ENCODE measurements around the gene HTR6.

DNA sequence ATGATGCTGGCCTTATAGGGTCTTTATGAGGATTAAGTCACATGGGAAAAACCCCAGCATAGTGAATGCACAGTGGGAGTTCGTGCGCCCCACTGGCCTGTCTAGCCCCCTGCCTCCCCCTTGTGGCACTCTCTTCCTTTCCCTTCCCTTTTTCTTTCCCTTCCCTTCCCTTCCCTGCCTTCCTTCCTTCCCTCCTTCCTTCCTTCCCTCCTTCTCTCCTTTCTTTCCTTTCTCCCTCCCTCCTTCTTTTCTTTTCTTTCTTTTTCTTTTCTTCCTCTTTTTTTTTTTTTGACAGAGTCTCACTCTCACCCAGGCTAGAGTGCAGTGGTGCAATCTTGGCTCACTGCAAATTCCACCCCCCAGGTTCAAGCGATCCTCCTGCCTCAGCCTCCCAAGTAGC lies 38.6 kb downstream of the HTR6 start:
- no peak for TF ChIP-seq CTCF (IDR thresholded peaks at IDR 0.05; ENCODE audit: poor library complexity, severe bottlenecking)
- TF ChIP-seq, protein P1, sequence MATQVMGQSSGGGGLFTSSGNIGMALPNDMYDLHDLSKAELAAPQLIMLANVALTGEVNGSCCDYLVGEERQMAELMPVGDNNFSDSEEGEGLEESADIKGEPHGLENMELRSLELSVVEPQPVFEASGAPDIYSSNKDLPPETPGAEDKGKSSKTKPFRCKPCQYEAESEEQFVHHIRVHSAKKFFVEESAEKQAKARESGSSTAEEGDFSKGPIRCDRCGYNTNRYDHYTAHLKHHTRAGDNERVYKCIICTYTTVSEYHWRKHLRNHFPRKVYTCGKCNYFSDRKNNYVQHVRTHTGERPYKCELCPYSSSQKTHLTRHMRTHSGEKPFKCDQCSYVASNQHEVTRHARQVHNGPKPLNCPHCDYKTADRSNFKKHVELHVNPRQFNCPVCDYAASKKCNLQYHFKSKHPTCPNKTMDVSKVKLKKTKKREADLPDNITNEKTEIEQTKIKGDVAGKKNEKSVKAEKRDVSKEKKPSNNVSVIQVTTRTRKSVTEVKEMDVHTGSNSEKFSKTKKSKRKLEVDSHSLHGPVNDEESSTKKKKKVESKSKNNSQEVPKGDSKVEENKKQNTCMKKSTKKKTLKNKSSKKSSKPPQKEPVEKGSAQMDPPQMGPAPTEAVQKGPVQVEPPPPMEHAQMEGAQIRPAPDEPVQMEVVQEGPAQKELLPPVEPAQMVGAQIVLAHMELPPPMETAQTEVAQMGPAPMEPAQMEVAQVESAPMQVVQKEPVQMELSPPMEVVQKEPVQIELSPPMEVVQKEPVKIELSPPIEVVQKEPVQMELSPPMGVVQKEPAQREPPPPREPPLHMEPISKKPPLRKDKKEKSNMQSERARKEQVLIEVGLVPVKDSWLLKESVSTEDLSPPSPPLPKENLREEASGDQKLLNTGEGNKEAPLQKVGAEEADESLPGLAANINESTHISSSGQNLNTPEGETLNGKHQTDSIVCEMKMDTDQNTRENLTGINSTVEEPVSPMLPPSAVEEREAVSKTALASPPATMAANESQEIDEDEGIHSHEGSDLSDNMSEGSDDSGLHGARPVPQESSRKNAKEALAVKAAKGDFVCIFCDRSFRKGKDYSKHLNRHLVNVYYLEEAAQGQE (IDR thresholded peaks at IDR 0.05; ENCODE audit: borderline replicate concordance), result no peak

Data from neural cell (in vitro differentiated cells).